NCI-H526 treated with DMSO at 0.1 percent for 48 hours (cell line): ENCODE data around the gene GP5.

Source experiments
- DNase-seq: peaks from one replicate; lab custom pipeline; 2025; lab: John Stamatoyannopoulos, UW

The GP5 gene, protein sequence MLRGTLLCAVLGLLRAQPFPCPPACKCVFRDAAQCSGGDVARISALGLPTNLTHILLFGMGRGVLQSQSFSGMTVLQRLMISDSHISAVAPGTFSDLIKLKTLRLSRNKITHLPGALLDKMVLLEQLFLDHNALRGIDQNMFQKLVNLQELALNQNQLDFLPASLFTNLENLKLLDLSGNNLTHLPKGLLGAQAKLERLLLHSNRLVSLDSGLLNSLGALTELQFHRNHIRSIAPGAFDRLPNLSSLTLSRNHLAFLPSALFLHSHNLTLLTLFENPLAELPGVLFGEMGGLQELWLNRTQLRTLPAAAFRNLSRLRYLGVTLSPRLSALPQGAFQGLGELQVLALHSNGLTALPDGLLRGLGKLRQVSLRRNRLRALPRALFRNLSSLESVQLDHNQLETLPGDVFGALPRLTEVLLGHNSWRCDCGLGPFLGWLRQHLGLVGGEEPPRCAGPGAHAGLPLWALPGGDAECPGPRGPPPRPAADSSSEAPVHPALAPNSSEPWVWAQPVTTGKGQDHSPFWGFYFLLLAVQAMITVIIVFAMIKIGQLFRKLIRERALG

DNA sequence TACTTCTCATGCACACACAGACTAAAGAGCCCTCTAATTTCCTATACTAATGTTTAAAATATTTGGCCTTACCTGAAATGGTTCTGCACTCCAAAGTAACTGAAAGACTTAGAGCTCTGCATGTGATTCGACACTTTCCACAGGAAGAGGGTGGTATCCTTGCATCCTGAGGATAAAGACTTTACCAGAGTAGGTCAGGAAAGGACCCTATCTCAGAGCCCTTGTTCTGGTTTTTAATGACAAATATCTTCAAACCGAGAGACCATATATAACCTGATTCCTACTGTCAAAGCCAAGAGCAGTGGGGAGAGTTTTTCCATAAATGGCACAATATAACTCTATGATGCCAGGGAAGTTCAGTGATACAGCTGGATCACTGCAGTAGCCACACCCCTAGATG is at the start of gene GP5:
Gene GP5 (minus strand): TSS at position 101 of the 400 bp plus-strand sequence. CDS start 984 bp downstream, outside the sequence.
- DNase-seq, result no peak

GRCh38 chr3:194447657-194448056 is 48.6 kb upstream of the GP5 start:
- no peak for DNase-seq

DNA sequence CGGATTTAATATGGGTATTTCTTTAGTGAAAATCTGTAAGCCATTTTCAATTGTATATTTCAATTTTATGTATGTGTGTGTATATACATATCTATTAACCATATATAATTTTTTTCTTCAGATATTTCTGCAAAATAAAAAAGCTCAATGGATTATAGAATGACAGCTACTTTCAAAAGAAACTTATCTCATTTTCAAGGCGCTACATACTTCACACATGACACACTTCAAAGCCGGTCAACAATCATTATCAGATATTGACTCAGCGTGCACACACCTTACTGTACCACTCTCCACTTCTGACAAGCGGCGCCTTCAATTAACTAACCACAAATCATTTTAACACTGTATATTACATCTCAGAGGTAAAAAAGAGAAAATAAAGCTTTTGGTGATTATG is 48.1 kb upstream of the GP5 start:
- DNase-seq, result no peak

GRCh38 chr3:194446754-194447153 is 47.7 kb upstream of the GP5 start:
- DNase-seq, result no peak

DNA sequence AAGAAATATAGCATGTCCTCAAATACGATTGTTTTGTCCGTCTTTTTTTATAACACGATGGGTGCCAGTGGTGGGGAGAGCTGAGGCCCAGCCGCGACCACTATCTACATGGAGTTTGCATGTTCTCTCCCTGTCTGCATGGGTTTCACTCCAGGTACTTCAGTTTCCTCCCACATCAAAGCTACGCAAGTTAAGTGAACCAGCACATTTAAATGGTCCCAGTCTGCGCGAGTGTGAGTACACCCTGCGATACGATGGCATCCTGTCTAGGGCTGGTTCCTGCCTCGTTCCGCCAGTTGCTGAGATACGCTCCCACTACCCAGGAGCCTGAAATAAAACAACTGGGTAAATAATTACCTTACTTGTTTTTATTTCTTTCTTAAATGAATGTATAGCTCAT is 47.1 kb upstream of the GP5 start:
- no peak for DNase-seq

DNA sequence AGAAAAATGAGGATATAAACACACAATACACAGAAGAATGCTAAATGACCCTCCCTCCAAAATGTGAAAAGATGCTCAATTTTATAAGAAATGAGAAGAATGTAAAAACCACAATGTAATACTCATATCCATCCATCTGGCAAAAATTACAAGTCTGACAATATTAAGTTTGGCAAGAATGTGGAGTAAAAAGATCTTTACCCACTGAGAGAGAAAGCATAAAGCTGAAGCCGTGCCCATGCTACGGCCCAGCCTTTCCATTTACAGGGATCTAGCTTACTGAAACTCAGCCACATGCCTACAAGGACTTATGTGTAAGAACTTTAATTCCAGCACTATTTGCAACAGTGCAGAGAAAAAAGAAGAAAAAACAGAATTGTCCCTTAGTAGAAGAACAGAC is 44.8 kb upstream of the GP5 start:
- DNase-seq, result no peak

DNA sequence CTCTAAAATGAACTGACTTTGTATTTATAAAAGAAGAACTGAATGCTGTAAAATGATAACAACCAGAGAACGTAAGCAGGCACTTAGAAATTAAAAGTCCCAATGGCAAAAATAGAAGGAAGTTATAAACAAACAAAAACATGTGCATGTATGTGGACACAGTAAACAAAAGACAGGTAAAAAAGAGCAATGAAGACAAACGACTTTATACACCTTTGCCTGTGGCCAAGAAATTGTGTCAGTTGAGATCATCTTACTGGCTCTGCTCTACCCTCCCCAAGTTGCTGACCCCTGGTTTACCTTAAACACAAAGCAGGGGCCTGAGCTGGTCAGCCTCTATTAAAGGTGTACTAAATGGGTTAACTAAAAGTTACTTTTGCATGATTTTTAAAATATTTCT is 41.7 kb upstream of the GP5 start:
- DNase-seq, result no peak

- no peak for DNase-seq
Measured at GRCh38 chr3:194439881-194440550, 41.0 kb upstream of the GP5 start.

- no peak for DNase-seq
Measured at GRCh38 chr3:194434503-194434902, 35.4 kb upstream of the GP5 start.

GRCh38 chr3:194431554-194431953 is 32.5 kb upstream of the GP5 start:
- no peak for DNase-seq

DNA sequence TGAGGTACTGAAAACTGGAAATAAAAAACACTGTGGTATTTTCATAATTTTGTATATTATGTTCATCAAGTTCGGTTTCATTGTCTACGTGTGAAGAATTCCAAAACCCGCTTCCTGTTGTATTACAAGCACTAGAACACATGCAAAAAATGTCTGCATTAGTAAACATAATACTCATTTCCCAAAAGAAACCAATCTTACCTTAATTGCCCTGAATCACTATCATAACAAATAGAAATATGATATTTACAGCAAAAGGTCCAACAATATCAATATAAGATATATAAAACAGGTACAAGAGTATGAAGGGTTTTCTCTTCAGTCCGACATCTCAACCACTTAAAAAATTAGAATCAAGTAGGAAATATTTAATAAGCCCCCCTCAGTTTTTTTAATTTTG is 26.3 kb upstream of the GP5 start:
- DNase-seq, result no peak

DNA sequence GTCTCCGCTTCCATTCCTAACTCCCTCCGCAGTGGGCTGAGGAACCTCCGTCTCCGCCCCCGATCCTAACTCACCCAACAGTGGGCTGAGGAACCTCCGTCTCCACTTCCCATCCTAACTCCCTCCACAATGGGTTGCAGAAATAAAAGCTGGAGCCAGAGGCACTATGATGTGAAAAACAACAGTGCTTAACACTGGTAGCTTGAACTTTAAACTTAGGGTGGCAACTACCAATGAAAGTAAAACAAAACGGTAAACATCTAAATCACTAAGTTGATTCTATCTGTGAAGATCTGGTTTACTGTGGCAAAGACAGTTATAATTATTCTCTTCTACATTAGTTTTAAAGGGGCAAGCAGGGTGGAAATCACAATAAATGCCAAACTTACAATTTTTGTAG is 25.9 kb upstream of the GP5 start:
- DNase-seq, result no peak

DNA sequence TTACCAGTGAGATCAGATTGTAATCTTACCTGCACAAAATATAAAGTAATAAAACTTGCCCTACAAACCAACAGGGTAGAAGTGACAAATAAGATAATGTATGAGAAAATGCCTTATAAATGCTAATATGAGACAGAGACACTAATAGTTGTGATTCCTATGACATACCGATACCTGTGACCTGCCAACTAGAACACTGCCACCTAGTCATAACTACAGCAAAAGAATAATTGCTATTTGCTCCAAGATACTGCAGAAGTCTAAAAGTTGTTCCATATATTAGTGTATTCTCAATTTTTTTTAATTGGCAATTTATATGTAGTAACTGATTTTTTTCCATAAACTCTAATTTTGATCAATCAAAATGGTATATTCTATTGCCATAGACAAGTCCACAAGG is 25.3 kb upstream of the GP5 start:
- no peak for DNase-seq

- DNase-seq, result no peak
Measured at GRCh38 chr3:194423317-194423716, 24.3 kb upstream of the GP5 start.

DNA sequence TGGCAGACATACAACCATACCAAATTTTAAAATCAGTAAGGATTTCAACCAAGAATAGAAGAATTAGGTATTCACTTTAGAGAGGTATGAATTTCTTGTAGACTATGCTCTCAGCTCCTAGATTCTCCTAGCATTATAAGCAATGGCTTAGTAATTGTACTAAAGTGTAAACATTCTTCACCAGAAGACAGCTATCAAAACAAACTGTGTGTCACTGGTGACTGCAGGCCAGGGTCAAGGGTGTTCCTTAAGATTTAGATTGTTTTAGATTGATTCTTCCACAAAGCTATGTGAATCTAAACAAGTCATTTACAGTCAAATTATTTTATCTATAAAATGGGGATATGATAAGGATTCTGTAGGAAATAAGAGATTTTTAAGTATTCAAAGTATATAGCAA is 23.1 kb upstream of the GP5 start:
- no peak for DNase-seq

- DNase-seq, result no peak
Measured at GRCh38 chr3:194418671-194419070, 19.6 kb upstream of the GP5 start.

DNA sequence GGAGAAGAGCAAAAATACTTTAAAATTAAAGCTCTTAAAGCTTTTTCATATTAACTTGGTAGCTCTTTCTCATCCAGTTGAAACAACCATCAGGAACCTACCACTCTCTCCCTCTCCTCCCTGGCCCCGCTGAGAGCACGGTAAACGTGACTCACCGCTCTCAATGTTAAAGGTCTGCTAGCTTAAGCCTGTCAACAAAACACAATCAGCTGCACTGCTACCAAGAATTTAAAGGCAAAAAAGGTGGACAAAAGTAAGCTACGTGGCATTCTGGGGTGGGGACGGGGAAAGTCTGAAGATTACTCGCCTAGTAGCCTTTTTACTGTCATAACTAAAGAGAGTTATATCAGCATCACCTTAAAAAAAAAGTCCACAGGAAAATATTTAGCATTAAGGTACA is 8.4 kb upstream of the GP5 start:
- DNase-seq, result no peak

- no peak for DNase-seq
Measured at GRCh38 chr3:194405766-194406165, 6.7 kb upstream of the GP5 start.

DNA sequence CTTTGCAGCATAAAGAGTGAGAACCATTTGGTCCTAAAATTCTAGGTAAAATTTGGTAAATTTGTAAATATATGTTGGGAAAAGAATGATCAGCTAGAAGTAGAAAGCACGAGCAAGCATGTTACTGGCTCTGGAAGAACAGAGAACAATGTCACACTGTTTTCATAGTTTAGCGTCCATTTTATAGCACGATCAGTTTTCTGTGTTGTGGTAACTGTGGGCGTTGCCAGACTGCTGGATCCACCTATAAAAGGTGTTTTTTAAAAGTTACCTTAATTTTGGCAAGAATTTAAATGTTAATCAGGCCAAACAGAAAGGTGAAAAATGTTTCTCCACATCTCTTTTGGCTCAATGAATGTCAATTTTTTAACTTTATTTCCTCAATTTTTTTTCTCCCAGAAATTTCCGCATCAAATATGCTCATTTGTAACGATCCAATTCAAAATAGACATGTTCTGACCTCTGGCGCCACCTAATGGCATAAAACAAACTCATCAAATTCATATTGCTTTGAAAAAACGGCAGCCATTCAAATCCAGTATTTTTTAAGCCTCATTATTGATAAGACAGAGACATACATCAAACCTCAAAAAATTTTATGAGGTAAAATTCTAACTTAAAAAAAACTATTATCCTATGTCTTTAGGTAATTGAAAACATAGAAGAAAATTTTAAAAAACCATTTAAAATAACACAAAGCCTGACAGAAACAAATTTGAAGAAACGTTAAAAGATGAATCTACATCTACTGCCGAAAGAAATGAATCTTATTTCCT is 5.5 kb upstream of the GP5 start:
- peak; percentile 50 for DNase-seq

DNA sequence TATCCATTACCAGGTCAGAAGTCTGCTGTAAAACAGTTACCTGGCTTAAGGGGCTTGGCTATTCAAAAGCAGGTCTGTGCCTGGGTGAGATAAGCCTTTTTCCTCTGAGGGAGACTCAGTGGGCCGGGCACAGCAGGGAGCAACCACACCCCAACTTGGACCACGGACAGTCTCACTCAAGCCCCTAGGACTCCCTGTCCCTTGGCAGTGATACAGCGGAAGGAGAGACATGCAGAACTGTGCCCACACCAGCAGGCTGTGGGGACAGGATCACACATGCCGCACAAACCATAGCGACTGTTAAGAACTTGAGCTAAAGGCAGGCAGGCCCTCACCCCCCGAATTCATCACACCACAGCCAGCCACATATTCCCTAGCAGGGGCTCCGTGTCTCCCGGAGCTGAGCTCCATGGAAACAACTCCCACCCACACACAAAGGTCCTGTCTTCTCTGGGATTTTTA is 2.8 kb upstream of the GP5 start:
- DNase-seq, result no peak

DNA sequence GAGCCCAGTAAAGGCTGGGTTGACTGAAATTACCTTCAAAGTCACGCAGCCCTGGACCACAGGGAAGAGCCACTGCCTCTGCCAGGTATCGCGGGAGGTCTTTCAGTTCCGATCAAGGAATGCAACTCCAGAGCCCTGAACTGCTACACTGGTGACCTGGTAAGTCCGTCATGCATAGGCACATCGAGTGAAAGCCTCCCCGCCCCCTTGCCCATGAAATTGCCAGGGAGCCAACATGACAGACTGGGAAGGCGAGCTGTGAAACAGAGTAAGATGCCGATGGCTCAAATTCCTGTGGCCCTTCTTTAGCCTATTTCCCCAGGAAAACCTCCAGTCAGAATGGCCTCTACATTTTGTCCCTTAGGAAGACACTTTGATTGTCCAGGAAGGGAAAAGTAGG is 2.3 kb upstream of the GP5 start:
- DNase-seq, result no peak

GRCh38 chr3:194399874-194400411 is 877 bp upstream of the GP5 start:
- no peak for DNase-seq
